HUES48 (cell line): Measurements from ENCODE around the gene LCN2.
"Not testable (repeated sequence)": the region's sequence is repeated elsewhere in the genome, so short reads cannot be mapped to it uniquely, and the experiment has no call there.

ENCODE experiments used
- H3K27ac ChIP-seq: one replicate; pipeline ENCODE4 v1.7.0; 2013; ENCODE audit warnings: low read depth, low read length, inconsistent platforms
- H3K27me3 ChIP-seq: 2 replicates; pipeline ENCODE4 v1.6.1; 2013; ENCODE audit warnings: mild to moderate bottlenecking, low read length; ENCODE audit not compliant: control insufficient read depth, insufficient read depth
- H3K36me3 ChIP-seq: 2 replicates; pipeline ENCODE4 v1.6.1; 2013; ENCODE audit warnings: low read length; ENCODE audit not compliant: control insufficient read depth, insufficient read depth
- H3K4me1 ChIP-seq: 2 replicates; pipeline ENCODE4 v1.6.1; 2013; ENCODE audit warnings: mild to moderate bottlenecking, low read length; ENCODE audit not compliant: control insufficient read depth, insufficient read depth
- H3K4me3 ChIP-seq: 2 replicates; pipeline ENCODE4 v1.5.1; 2013; ENCODE audit warnings: mild to moderate bottlenecking, low read depth, low read length
- H3K9ac ChIP-seq: 2 replicates; pipeline ENCODE4 v1.6.1; 2013; ENCODE audit warnings: mild to moderate bottlenecking, low read depth, low read length, moderate library complexity
- H3K9me3 ChIP-seq: 2 replicates; pipeline ENCODE4 v1.6.1; 2013; ENCODE audit warnings: low read length; ENCODE audit not compliant: control insufficient read depth, insufficient read depth

Gene LCN2

GRCh38 chr9:128106181-128106939, 42.9 kb upstream of the LCN2 start:
- Histone ChIP-seq H3K4me3 (no peak overlapping the region), H3K27me3 (no peaks in the 10 kb centered on the region), H3K9ac (no peak overlapping the region), H3K4me1 (peaks cover 5% of the 10 kb centered on the region; the same call in 1 of the 2 replicates), H3K27ac (no peak overlapping the region), H3K36me3 (peaks cover 65% of the 10 kb centered on the region), H3K9me3 (no peaks in the 10 kb centered on the region)

- no peaks in the 10 kb centered on the region for H3K9me3 ChIP-seq
- no peak overlapping the region for H3K9ac ChIP-seq
- H3K27me3 ChIP-seq = no peaks in the 10 kb centered on the region
- H3K4me3 ChIP-seq = no peak overlapping the region
- H3K36me3 ChIP-seq = peaks cover 61% of the 10 kb centered on the region
- no peak overlapping the region for H3K27ac ChIP-seq
- H3K4me1 ChIP-seq = peaks cover 2% of the 10 kb centered on the region; the same call in 1 of the 2 replicates
These were observed 42.2 kb upstream of the LCN2 start for GRCh38 chr9:128106940-128107467.

DNA sequence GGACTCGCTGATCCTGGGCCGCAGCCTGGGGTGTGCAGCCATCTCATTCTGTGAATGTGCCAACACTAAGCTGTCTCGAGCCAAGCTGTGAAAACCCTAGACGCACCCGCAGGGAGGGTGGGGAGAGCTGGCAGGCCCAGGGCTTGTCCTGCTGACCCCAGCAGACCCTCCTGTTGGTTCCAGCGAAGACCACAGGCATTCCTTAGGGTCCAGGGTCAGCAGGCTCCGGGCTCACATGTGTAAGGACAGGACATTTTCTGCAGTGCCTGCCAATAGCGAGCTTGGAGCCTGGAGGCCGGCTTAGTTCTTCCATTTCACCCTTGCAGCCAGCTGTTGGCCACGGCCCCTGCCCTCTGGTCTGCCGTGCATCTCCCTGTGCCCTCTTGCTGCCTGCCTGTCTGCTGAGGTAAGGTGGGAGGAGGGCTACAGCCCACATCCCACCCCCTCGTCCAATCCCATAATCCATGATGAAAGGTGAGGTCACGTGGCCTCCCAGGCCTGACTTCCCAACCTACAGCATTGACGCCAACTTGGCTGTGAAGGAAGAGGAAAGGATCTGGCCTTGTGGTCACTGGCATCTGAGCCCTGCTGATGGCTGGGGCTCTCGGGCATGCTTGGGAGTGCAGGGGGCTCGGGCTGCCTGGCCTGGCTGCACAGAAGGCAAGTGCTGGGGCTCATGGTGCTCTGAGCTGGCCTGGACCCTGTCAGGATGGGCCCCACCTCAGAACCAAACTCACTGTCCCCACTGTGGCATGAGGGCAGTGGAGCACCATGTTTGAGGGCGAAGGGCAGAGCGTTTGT, 41.6 kb upstream of the LCN2 start:
- Histone ChIP-seq H3K27me3 (no peaks in the 10 kb centered on the region), H3K4me3 (no peak overlapping the region), H3K9ac (no peak overlapping the region), H3K9me3 (no peaks in the 10 kb centered on the region), H3K36me3 (peaks cover 54% of the 10 kb centered on the region), H3K27ac (no peak overlapping the region), H3K4me1 (no peaks in the 10 kb centered on the region; the same call in 1 of the 2 replicates)

DNA sequence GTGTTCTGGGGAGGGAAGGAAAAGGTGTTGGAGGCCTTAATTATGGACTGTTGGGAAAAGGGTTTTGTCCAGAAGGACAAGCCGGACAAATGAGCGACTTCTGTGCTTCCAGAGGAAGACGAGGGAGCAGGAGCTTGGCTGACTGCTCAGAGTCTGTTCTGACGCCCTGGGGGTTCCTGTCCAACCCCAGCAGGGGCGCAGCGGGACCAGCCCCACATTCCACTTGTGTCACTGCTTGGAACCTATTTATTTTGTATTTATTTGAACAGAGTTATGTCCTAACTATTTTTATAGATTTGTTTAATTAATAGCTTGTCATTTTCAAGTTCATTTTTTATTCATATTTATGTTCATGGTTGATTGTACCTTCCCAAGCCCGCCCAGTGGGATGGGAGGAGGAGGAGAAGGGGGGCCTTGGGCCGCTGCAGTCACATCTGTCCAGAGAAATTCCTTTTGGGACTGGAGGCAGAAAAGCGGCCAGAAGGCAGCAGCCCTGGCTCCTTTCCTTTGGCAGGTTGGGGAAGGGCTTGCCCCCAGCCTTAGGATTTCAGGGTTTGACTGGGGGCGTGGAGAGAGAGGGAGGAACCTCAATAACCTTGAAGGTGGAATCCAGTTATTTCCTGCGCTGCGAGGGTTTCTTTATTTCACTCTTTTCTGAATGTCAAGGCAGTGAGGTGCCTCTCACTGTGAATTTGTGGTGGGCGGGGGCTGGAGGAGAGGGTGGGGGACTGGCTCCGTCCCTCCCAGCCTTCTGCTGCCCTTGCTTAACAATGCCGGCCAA, 40.8 kb upstream of the LCN2 start:
- peaks cover 50% of the 10 kb centered on the region for H3K36me3 ChIP-seq
- H3K27me3 ChIP-seq = no peaks in the 10 kb centered on the region
- no peaks in the 10 kb centered on the region; the same call in 1 of the 2 replicates for H3K4me1 ChIP-seq
- no peak overlapping the region for H3K9ac ChIP-seq
- H3K27ac ChIP-seq = no peak overlapping the region
- H3K9me3 ChIP-seq = no peaks in the 10 kb centered on the region
- H3K4me3 ChIP-seq = no peak overlapping the region

DNA sequence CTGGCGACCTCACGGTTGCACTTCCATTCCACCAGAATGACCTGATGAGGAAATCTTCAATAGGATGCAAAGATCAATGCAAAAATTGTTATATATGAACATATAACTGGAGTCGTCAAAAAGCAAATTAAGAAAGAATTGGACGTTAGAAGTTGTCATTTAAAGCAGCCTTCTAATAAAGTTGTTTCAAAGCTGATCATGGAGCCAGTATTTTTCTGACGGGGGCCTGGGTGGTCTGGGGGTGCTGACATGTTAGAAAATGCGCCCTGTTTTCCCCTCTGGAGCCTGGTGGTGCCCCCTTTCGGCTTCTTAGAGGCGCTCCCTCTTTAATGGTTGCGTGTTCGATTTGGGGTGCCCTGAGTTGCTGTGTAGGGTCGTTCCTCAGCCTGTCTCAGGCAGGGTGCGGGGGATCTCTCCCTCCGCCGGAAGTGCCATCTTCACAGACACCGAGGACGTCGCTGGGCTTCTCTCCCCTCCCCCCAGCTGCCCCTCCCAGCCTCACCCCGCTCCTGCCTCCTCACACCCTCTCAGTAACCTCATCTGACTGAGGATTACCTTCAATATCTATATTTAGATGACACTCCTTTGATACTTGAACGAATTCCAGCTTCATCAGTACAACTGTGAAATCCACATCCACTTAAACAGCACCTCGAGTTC, 40.1 kb upstream of the LCN2 start:
- Histone ChIP-seq H3K4me3 (no peak overlapping the region), H3K27ac (no peak overlapping the region), H3K9me3 (no peaks in the 10 kb centered on the region), H3K36me3 (peaks cover 47% of the 10 kb centered on the region), H3K9ac (no peak overlapping the region), H3K4me1 (no peaks in the 10 kb centered on the region), H3K27me3 (no peaks in the 10 kb centered on the region)

GRCh38 chr9:128111726-128112125, 37.5 kb upstream of the LCN2 start:
- H3K9ac ChIP-seq, H3K4me1 ChIP-seq, H3K9me3 ChIP-seq, H3K27ac ChIP-seq, H3K27me3 ChIP-seq, H3K4me3 ChIP-seq: not testable (repeated sequence)
- peaks cover 32% of the 10 kb centered on the region for H3K36me3 ChIP-seq

GRCh38 chr9:128113526-128114325, 35.5 kb upstream of the LCN2 start:
- Histone ChIP-seq H3K27ac (no peak overlapping the region), H3K36me3 (peaks cover 12% of the 10 kb centered on the region), H3K4me3 (no peak overlapping the region), H3K27me3 (no peaks in the 10 kb centered on the region), H3K9ac (no peak overlapping the region), H3K4me1 (no peaks in the 10 kb centered on the region), H3K9me3 (no peaks in the 10 kb centered on the region)

DNA sequence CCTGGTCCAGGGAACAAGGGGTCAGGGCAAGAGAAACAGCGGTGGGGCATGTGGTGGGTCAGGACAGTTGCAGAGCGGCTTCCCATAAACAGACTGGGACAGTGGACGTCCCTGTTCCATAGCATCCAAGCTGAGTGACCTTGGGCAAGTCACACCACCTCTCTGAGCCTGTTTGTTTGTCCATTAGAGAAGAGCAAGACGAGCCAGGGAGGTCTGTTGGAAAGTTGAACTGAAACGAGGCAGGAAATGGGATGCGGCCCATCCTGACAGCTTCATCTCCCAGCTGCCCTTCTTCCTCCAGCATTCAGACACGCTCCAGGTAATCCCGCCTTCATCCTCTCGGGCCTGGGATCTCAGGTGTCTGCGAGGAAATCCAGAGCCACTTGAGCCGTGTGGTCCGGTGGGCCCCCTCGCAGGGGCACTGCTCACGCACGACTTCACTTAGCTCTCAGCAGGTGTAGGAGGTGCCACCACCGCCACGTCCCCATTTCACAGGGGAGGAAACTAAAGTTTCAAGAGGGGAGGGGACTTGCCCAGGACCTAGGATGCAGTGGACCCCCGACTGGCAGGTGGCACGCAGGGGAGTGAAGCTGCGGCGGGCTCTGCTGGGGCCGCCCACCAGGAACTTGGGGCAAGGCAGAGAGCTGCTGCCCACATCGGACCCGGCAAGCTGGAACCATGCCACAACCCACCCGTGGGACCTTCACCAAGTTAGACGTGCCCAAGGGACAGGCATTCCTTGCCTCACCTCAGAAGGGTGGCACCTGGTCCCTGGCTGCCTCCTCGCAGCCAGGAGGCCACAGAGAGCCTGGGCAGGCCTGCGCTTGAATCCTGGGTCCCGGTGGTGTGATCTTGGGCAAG, 34.7 kb upstream of the LCN2 start:
- no peak overlapping the region for H3K9ac ChIP-seq
- H3K4me3 ChIP-seq = no peak overlapping the region
- H3K4me1 ChIP-seq = no peaks in the 10 kb centered on the region
- H3K36me3 ChIP-seq = peaks cover 12% of the 10 kb centered on the region
- H3K9me3 ChIP-seq = no peaks in the 10 kb centered on the region
- no peaks in the 10 kb centered on the region for H3K27me3 ChIP-seq
- H3K27ac ChIP-seq = no peak overlapping the region

GRCh38 chr9:128115187-128116103, 33.8 kb upstream of the LCN2 start:
- Histone ChIP-seq H3K9ac (no peak overlapping the region), H3K36me3 (peaks cover 16% of the 10 kb centered on the region), H3K4me1 (no peaks in the 10 kb centered on the region)

More at GRCh38 chr9:128115187-128116103, 33.8 kb upstream of the LCN2 start:
- no peak overlapping the region for H3K27ac ChIP-seq
- H3K27me3 ChIP-seq = no peaks in the 10 kb centered on the region
- H3K9me3 ChIP-seq = no peaks in the 10 kb centered on the region
- no peak overlapping the region for H3K4me3 ChIP-seq
